WTC11 (cell line): ENCODE results near the gene CGB3. TPM values are rescaled to one million over a fixed set of nuclear protein-coding genes. Genes with fewer than 3 reads are reported as not detected.

ENCODE experiments used
- AFF4 ChIP-seq: sonication (generic); formaldehyde crosslinking; IDR thresholded peaks from 2 replicates; pipeline ENCODE4 v1.8.1; 2023; ENCODE audit warnings: mild to moderate bottlenecking, missing genetic modification reagents, borderline replicate concordance
- AR ChIP-seq: fragments of 250-450 bp; sonication (Bioruptor Pico); IDR thresholded peaks from 2 replicates; pipeline ENCODE4 v1.9.0; 2021; ENCODE audit warnings: mild to moderate bottlenecking
- ARID4B ChIP-seq: sonication (generic); formaldehyde crosslinking; IDR thresholded peaks from 2 replicates; pipeline ENCODE4 v1.8.0; 2023; ENCODE audit warnings: missing genetic modification reagents, mild to moderate bottlenecking, borderline replicate concordance
- E2F1 ChIP-seq: sonication (generic); formaldehyde crosslinking; IDR thresholded peaks from 2 replicates; pipeline ENCODE4 v1.8.0; 2022; ENCODE audit warnings: mild to moderate bottlenecking, missing genetic modification reagents
- FOXK1 ChIP-seq: sonication (generic); formaldehyde crosslinking; IDR thresholded peaks from 2 replicates; pipeline ENCODE4 v1.8.0; 2022; ENCODE audit warnings: mild to moderate bottlenecking, moderate library complexity, missing genetic modification reagents
- FOXP1 ChIP-seq: sonication (generic); formaldehyde crosslinking; IDR thresholded peaks from 2 replicates; pipeline ENCODE4 v1.8.0; 2022; ENCODE audit warnings: missing genetic modification reagents, mild to moderate bottlenecking, moderate library complexity, borderline replicate concordance
- HMGXB4 ChIP-seq: sonication (generic); formaldehyde crosslinking; IDR thresholded peaks from 2 replicates; pipeline ENCODE4 v1.8.1; 2023; ENCODE audit warnings: mild to moderate bottlenecking, moderate library complexity, missing genetic modification reagents
- IRF2 ChIP-seq: sonication (generic); formaldehyde crosslinking; IDR thresholded peaks from 2 replicates; pipeline ENCODE4 v1.8.0; 2022; ENCODE audit warnings: low read depth, missing genetic modification reagents, borderline replicate concordance
- MXD4 ChIP-seq: fragments of 250-450 bp; sonication (Bioruptor Pico); IDR thresholded peaks from 2 replicates; pipeline ENCODE4 v1.8.0; 2021; ENCODE audit warnings: mild to moderate bottlenecking, moderate library complexity, borderline replicate concordance
- NFYB ChIP-seq: sonication (generic); formaldehyde crosslinking; conservative IDR thresholded peaks from 2 replicates; pipeline ENCODE4 v1.8.0; 2022; ENCODE audit warnings: low read depth, missing genetic modification reagents
- PRDM15 ChIP-seq: sonication (generic); formaldehyde crosslinking; IDR thresholded peaks from 2 replicates; pipeline ENCODE4 v1.8.0; 2022; ENCODE audit warnings: missing genetic modification reagents
- RORB ChIP-seq: fragments of 250-450 bp; sonication (Bioruptor Pico); IDR thresholded peaks from 2 replicates; pipeline ENCODE4 v1.9.0; 2021; ENCODE audit warnings: mild to moderate bottlenecking
- SMAD4 ChIP-seq: sonication (generic); formaldehyde crosslinking; IDR thresholded peaks from 2 replicates; pipeline ENCODE4 v1.8.0; 2022; ENCODE audit warnings: mild to moderate bottlenecking, missing genetic modification reagents
- SP1 ChIP-seq: sonication (generic); formaldehyde crosslinking; conservative IDR thresholded peaks from 2 replicates; pipeline ENCODE4 v1.8.1; 2022; ENCODE audit warnings: missing genetic modification reagents
- TEAD1 ChIP-seq: sonication (generic); formaldehyde crosslinking; IDR thresholded peaks from 2 replicates; pipeline ENCODE4 v1.8.0; 2022; ENCODE audit warnings: mild to moderate bottlenecking, missing genetic modification reagents
- ZBTB43 ChIP-seq: sonication (generic); formaldehyde crosslinking; IDR thresholded peaks from 2 replicates; pipeline ENCODE4 v1.8.1; 2023; ENCODE audit warnings: mild to moderate bottlenecking, missing genetic modification reagents
- ZNF396 ChIP-seq: fragments of 250-450 bp; sonication (Bioruptor Pico); IDR thresholded peaks from 2 replicates; pipeline ENCODE4 v1.8.0; 2021; ENCODE audit warnings: mild to moderate bottlenecking, moderate library complexity, borderline replicate concordance
- ZNF423 ChIP-seq: fragments of 250-450 bp; sonication (Bioruptor Pico); IDR thresholded peaks from 2 replicates; pipeline ENCODE4 v2.1.2; 2022; ENCODE audit warnings: mild to moderate bottlenecking, moderate library complexity
- total RNA-seq: library from RNA; stranded (reverse); gene quantifications from 3 replicates; pipeline ENCODE4 v1.2.3, GENCODE V29; 2021

CGB3 gene
- total RNA-seq, 1 experiment from 2014 or later: not detected

GRCh38 chr19:48993175-48994034, 30.7 kb downstream of the CGB3 start, which contains the start of the genes GYS1 and RUVBL2 (continued):
- TF ChIP-seq PRDM15: no peak
- TF ChIP-seq ZBTB43 (CRISPR knock-in tag): no peak
- TF ChIP-seq IRF2 (CRISPR knock-in tag): no peak
- no peak for TF ChIP-seq AFF4 (CRISPR knock-in tag)
- no peak for TF ChIP-seq RORB (CRISPR knock-in tag)
- TF ChIP-seq AR (CRISPR knock-in tag): no peak
- no peak for TF ChIP-seq ZNF396 (CRISPR knock-in tag)
- TF ChIP-seq ARID4B (CRISPR knock-in tag): peak; percentile 37; the same call in 1 of the 2 replicates
- TF ChIP-seq SMAD4: no peak
- TF ChIP-seq ZNF423 (CRISPR knock-in tag): no peak
- no peak for TF ChIP-seq MXD4
- no peak for TF ChIP-seq FOXP1
- peak; percentile 66; the same call in 1 of the 2 replicates for TF ChIP-seq HMGXB4 (CRISPR knock-in tag)
- no peak for TF ChIP-seq TEAD1 (CRISPR knock-in tag)
- TF ChIP-seq E2F1: no peak
- peak; percentile 36; the same call in 1 of the 2 replicates for TF ChIP-seq FOXK1 (CRISPR knock-in tag)
- TF ChIP-seq SP1 (CRISPR knock-in tag): peak; percentile 98
- TF ChIP-seq NFYB (CRISPR knock-in tag): peak; percentile 93
